Activated CD4-positive, alpha-beta T cell treated with anti-CD3 and anti-CD28 coated beads for 24 hours (primary cell): Measurements from ENCODE around the gene RBMS3.

Experiments used
- DNase-seq, 2 donors: peaks; one replicate each; pipeline ENCODE4 v3.0.0-alpha.2; 2020; ENCODE audit warnings: low read depth in 2 of 2

The RBMS3 gene

GRCh38 chr3:29576675-29577074 lies 295.8 kb downstream of the RBMS3 start:
- DNase-seq: no peak

GRCh38 chr3:29577250-29577649 lies 296.4 kb downstream of the RBMS3 start:
- no peak for DNase-seq

- DNase-seq: no peak
Observed at GRCh38 chr3:29581311-29581710, 300.4 kb downstream of the RBMS3 start.

- no peak for DNase-seq
Observed at GRCh38 chr3:29582273-29582672, 301.4 kb downstream of the RBMS3 start.

- no peak for DNase-seq
Observed at GRCh38 chr3:29583861-29584260, 303.0 kb downstream of the RBMS3 start.

GRCh38 chr3:29585368-29585767 lies 304.5 kb downstream of the RBMS3 start:
- DNase-seq: no peak

- DNase-seq: no peak
Observed at GRCh38 chr3:29587340-29587739, 306.5 kb downstream of the RBMS3 start.

GRCh38 chr3:29590012-29590411 lies 309.1 kb downstream of the RBMS3 start:
- DNase-seq: no peak

- no peak for DNase-seq
Observed at GRCh38 chr3:29590461-29590860, 309.6 kb downstream of the RBMS3 start.

- DNase-seq: no peak
Observed at GRCh38 chr3:29591579-29591978, 310.7 kb downstream of the RBMS3 start.

GRCh38 chr3:29593802-29594201 lies 312.9 kb downstream of the RBMS3 start:
- no peak for DNase-seq

GRCh38 chr3:29594261-29594660 lies 313.4 kb downstream of the RBMS3 start:
- no peak for DNase-seq

GRCh38 chr3:29597376-29598008 lies 316.6 kb downstream of the RBMS3 start:
- no peak for DNase-seq

GRCh38 chr3:29601861-29602585 lies 321.2 kb downstream of the RBMS3 start:
- DNase-seq: no peak

- no peak for DNase-seq
Observed at GRCh38 chr3:29605845-29606244, 325.0 kb downstream of the RBMS3 start.

- no peak for DNase-seq
Observed at GRCh38 chr3:29606416-29606815, 325.5 kb downstream of the RBMS3 start.

- DNase-seq: no peak
Observed at GRCh38 chr3:29608414-29609327, 327.8 kb downstream of the RBMS3 start.

GRCh38 chr3:29609328-29609811 lies 328.5 kb downstream of the RBMS3 start:
- no peak for DNase-seq

- DNase-seq: no peak
Observed at GRCh38 chr3:29610781-29611180, 329.9 kb downstream of the RBMS3 start.

- no peak for DNase-seq
Observed at GRCh38 chr3:29611252-29611651, 330.4 kb downstream of the RBMS3 start.

GRCh38 chr3:29612536-29612935 lies 331.7 kb downstream of the RBMS3 start:
- DNase-seq: no peak

- no peak for DNase-seq
Observed at GRCh38 chr3:29614954-29615353, 334.1 kb downstream of the RBMS3 start.
